HG03558 (cell line): ENCODE data around the gene GNG11.
"Not testable (repeated sequence)": the region's sequence is repeated elsewhere in the genome, so short reads cannot be mapped to it uniquely, and the experiment has no call there.

Experiments used
- ATAC-seq: cut with Tn5 transposase; IDR thresholded peaks from one replicate; pipeline ENCODE4 v1.9.1; 2021; ENCODE audit warnings: moderate number of reproducible peaks; ENCODE audit not compliant: unreplicated experiment; ENCODE audit errors: extremely low read depth

The GNG11 gene

DNA sequence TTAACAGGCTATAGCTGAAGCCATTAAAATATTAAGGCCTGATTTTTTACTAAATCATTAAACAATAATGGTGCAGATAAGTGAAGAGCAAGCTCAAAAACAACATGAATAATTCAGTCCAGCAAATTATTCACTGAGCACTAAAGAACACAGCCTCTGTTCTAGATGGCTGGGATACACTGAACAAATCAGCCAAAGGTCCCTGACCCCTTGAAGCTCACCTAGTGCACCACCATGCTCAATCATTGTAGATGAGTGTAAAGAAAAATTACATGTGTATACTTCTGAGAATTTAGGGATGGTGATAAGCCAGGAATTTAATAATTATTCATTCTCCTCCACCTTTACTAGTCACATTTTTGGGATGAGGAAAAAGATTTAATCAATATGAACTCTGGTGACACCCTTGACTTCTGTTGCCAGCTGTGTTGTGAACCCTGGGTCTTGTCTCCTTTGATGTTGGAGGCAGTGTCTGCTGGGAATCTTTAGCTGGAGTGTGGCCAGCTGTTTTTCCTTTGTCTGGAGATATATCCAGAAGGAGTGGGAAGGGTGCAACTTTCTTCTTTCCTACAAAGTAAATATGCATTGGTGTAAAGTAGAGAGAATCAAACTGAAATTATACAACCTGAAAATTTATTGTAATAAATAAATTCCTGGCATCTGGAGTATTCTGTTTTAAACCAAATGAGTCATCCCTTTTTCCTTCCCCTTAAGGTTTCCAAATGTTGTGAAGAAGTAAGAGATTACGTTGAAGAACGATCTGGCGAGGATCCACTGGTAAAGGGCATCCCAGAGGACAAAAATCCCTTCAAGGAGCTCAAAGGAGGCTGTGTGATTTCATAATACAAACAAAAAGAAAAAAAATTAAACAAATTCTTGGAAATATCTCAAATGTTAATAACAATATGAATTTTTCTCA, 11.2 kb upstream of the GNG11 start:
- no peak for ATAC-seq

DNA sequence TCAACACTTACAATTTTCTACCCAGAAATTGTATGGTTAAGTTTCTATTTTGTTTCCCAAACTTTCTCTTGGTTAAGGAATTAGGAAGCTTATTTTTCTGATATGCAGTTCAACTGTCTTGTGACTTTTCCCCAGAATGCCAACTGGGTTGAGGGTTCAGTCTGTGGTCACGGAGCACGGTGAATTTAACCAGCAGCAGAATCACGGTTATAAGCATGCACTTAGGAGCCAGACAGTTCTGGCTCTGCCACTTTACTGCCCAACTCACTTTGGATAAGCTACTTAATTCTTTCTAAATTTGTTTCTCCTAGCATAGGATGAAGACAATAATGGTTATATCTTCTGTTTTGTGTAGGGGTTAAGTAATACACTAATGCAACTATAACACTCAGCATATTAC, 10.3 kb upstream of the GNG11 start:
- not testable (repeated sequence) for ATAC-seq

GRCh38 chr7:93911661-93912060, 9.9 kb upstream of the GNG11 start:
- not testable (repeated sequence) for ATAC-seq

GRCh38 chr7:93913197-93913596, 8.3 kb upstream of the GNG11 start:
- no peak for ATAC-seq

DNA sequence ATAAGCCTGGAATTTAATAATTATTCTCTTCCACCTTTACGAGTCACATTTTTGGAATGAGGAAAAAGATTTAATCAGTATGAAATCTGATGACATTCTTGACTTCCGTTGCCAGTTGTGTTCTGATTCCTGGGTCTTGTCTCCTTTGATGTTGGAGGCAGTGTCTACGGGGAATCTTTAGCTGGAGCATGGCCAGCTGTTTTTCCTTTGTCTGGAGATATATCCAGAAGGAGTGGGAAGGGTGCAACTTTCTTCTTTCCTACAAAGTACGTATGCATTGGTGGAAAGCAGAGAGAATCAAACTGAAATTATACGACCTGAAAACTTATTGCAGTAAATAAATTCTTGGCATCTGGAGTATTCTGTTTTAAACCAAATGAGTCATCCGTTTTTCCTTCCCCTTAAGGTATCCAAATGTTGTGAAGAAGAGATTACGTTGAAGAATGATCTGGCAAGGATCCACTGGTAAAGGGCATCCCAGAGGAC, 6.9 kb upstream of the GNG11 start:
- ATAC-seq: no peak

GRCh38 chr7:93915206-93915842, 6.2 kb upstream of the GNG11 start:
- ATAC-seq: not testable (repeated sequence)

DNA sequence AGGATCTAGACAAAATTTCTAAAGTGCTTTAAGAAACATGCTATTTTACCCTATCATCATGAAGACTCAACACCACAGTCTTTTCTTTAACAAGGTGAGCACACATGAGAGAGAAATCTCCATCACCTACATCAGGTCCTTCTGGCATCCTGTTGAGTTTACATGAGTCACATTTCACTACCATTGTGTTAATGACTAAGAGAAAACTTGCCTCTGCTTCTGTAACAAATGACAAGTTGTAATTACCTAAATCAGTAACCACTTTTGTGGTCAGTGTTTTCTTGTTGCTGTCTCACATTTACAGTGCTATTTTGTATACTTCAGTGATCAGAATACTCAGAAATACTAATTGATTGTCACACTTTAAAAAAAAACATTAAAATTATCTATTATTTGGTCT, 5.6 kb upstream of the GNG11 start:
- ATAC-seq: not testable (repeated sequence)

DNA sequence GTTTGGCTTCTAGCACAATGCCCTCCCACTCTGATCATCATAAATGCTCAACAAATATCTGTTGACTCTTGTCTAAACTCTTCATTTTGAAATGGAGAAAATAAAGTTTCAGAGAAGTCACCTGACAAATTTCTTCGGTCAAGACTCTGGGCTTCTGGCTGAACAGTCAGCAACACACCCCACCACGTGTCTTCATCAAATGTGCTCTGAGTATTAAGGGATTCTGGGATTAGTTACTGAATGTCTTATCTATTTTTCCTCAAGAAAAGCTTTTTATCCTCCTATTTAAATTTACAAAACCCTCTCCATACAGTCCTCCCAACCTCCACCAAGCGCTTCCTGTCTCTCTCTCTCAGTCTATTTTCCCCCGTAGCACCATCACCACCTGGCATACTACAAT, 5.2 kb upstream of the GNG11 start:
- ATAC-seq: not testable (repeated sequence)

GRCh38 chr7:93920496-93921182, 896 bp upstream of the GNG11 start:
- no peak for ATAC-seq

DNA sequence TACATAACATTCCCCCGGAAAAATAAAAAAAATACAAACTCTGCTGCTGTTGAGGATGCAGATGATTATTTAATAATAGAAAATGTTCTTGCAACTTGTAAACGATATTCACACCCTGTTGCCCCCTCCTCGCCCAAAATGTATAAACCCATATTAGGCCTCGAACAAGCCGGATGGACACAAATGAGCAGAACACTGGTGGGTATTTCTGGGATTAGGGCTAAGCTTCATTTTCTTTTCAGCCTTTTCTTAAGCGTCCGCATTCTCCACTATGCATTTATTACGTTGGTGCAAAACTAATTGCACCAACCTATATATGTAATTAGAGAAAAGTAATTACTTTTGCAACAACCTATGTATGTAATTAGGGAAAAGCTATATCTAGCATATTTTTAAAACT, 349 bp upstream of the GNG11 start:
- no peak for ATAC-seq

GRCh38 chr7:93923296-93923695, 1.8 kb downstream of the GNG11 start:
- no peak for ATAC-seq

DNA sequence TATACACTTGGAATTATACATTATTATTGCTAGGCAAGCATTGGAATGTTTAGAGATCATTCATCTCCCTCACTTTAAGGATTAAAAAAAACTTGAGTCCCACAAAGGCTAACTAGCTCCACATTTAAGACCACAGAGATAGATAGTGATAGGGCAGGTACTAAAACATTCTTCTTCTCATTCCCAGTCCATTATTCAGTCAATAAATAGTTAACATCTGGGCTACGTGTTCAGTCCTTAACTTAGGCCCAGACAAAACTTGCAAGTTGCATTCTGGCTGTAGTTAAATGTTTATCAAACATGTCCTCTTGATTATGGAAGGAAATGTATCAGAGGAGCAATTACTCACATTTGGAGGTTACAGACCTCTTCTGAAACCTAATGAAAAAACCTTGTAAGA, 2.4 kb downstream of the GNG11 start:
- ATAC-seq: no peak

GRCh38 chr7:93926800-93927199, 5.3 kb downstream of the GNG11 start:
- ATAC-seq: no peak

- ATAC-seq: no peak
Measured at GRCh38 chr7:93927585-93927984, 6.0 kb downstream of the GNG11 start.

GRCh38 chr7:93931655-93932054, 10.1 kb downstream of the GNG11 start:
- no peak for ATAC-seq

GRCh38 chr7:93933156-93933555, 11.6 kb downstream of the GNG11 start:
- ATAC-seq: no peak

GRCh38 chr7:93935102-93935501, 13.6 kb downstream of the GNG11 start:
- no peak for ATAC-seq

DNA sequence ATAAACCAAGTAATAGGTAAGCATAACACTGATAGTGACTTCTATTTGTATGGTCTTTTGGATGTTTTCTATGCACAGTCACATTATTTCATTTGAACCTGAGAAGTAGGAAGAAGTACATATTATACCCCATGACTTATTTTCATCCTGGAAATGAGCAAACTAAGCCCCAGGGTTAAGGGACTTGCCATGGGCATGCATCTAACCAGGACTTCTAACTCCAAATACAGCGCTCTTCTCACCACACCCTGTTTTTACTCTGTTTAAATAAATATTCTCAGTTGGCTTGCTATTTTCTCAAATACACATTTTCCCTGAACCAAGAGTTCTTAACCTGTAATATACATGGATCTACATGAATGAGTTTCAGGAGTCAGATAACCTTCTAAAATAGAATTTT, 16.3 kb downstream of the GNG11 start:
- no peak for ATAC-seq

GRCh38 chr7:93938293-93938692, 16.8 kb downstream of the GNG11 start:
- no peak for ATAC-seq

DNA sequence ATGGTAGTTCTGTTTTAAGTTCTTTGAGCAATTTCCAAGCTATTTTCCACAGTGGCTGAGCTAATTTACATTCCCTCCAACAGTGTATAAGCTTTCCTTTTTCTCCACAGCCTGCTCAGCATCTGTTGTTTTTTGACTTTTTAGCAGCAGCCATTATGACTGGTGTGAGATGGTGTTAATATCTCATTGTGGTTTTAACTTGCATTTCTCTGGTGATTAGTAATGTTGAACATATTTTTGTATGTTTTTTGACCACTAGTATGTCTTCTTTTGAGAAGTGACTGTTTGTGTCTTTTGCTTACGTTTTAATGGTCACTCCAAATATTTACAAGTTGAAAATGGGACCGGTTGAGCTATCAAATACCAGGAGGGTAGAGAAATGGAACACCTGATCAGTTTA, 20.4 kb downstream of the GNG11 start:
- ATAC-seq: no peak
